ENCODE measurements around the gene SLC4A5.

The SLC4A5 gene

GRCh38 chr2:74343316-74343715 lies at the start of gene SLC4A5:
SLC4A5 (minus strand) TSS chr2:74343416; CDS start chr2:74315023, 28,393 bp downstream.
- Histone ChIP-seq H3K27ac (no peak within 1 kb of the TSS), H3K4me3 (no peak within 1 kb of the TSS)
- DNase-seq (ENCODE audit: low spot score): no peak
- TF ChIP-seq CTCF (IDR thresholded peaks at IDR 0.05): no peak

DNA sequence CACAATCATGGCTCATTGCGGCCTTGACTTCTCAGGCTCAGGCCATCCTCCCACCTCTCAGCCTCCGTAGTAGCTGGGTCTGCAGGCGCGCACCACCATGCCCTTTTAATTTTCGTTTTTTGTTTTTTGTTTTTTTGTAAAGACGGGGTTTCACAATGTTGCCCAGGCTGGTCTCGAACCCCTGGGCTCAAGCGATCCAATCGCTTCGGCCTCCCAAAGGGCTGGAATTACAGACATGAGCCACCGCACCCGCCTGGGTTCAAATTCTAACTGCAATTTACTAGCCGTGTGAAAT lies 49.2 kb upstream of the SLC4A5 start:
- H3K27ac ChIP-seq: no peak overlapping the region
- TF ChIP-seq CTCF (IDR thresholded peaks at IDR 0.05): no peak
- DNase-seq (ENCODE audit: low spot score): no peak
- peak overlapping the region; percentile 99 for H3K4me3 ChIP-seq

- peak; percentile 98 for TF ChIP-seq CTCF (IDR thresholded peaks at IDR 0.05)
- DNase-seq (ENCODE audit: low spot score): peak; percentile 93
These were observed 48.6 kb upstream of the SLC4A5 start for GRCh38 chr2:74391580-74392448.

GRCh38 chr2:74391209-74391579 lies 48.0 kb upstream of the SLC4A5 start:
- no peak for DNase-seq (ENCODE audit: low spot score)
- no peak for TF ChIP-seq CTCF (IDR thresholded peaks at IDR 0.05)
- Histone ChIP-seq H3K4me3 (peak overlapping the region; percentile 99), H3K27ac (peak overlapping the region; percentile 82 to 94)

More at GRCh38 chr2:74391580-74392448, 48.6 kb upstream of the SLC4A5 start:
- peak overlapping the region; percentile 82 to 94 for H3K27ac ChIP-seq
- H3K4me3 ChIP-seq: peak overlapping the region; percentile 99

- H3K27ac ChIP-seq: no peak overlapping the region
- peak overlapping the region; percentile 99 for H3K4me3 ChIP-seq
- no peak for DNase-seq (ENCODE audit: low spot score)
- TF ChIP-seq CTCF (IDR thresholded peaks at IDR 0.05): no peak
These were observed 47.4 kb upstream of the SLC4A5 start for GRCh38 chr2:74390606-74391005.

- H3K27ac ChIP-seq: peak overlapping the region in 1 of 2 donors; percentile 24
- no peak overlapping the region for H3K4me3 ChIP-seq
- TF ChIP-seq CTCF (IDR thresholded peaks at IDR 0.05): no peak
- DNase-seq (ENCODE audit: low spot score): no peak
These were observed 44.1 kb upstream of the SLC4A5 start for GRCh38 chr2:74387346-74387745.

DNA sequence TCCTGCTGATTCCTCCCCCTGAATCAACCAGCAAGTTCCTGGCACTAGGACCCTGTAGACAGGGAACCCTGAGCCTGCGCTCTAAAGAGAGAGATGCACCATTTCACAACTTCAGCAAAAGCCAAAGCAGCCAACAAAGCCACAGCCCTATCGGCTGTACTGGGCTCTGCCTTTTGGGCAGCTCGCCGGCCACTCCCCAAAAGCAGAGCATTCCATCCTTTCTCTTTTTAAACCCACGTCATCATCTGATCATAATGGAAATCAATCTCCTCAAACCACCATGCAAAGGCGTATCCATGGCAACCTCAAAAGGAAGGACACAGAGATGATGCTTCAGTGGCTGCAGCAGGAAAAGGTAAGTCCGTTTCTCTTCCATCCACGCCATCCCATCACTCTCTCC lies 42.2 kb upstream of the SLC4A5 start:
- no peak for DNase-seq (ENCODE audit: low spot score)
- H3K4me3 ChIP-seq: no peak overlapping the region
- TF ChIP-seq CTCF (IDR thresholded peaks at IDR 0.05): no peak
- no peak overlapping the region for H3K27ac ChIP-seq
